C4-2B (cell line): ENCODE data around the gene RPL6.
"Not testable (repeated sequence)": the region's sequence is repeated elsewhere in the genome, so short reads cannot be mapped to it uniquely, and the experiment has no call there.

ENCODE experiments used
- H3K27ac ChIP-seq: fragments of 450-650 bp; 2 replicates; pipeline ENCODE4 v1.5.1; 2017
- CTCF ChIP-seq: fragments of 450-650 bp; conservative IDR thresholded peaks from 2 replicates; pipeline ENCODE4 v1.5.1; 2017; ENCODE audit warnings: mild to moderate bottlenecking
- ZFX ChIP-seq: fragments of 450-650 bp; IDR thresholded peaks from 2 replicates; pipeline ENCODE4 v1.6.1; 2017

Gene RPL6

DNA sequence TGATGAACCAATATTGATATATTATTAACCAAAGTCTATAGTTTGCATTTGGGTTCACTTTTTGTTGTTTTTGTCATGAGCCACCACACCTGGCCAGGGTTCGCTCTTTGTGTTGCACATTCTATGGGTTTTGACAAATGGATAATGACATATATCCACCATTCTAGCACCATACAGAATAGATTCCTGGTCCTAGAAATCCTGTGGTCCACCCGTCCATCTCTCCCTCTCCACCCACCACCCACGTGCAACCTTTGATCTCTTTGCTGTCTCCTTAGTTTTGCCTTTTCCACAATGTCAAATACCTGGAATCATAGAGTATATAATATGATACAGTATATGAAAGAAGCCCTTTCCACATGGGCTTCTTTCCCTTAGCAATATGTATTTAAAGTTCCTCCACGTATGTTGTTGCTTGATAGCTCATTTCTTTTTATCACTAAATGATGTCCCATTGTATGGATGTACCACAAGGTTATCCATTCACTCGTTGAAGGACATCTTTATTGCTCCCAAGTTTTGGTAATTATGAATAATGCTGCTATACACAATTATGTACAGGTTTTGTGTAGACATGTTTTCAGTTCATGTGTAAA is 7.4 kb downstream of the RPL6 start:
- no peak overlapping the region for H3K27ac ChIP-seq
- TF ChIP-seq CTCF (no peak), ZFX (no peak)

DNA sequence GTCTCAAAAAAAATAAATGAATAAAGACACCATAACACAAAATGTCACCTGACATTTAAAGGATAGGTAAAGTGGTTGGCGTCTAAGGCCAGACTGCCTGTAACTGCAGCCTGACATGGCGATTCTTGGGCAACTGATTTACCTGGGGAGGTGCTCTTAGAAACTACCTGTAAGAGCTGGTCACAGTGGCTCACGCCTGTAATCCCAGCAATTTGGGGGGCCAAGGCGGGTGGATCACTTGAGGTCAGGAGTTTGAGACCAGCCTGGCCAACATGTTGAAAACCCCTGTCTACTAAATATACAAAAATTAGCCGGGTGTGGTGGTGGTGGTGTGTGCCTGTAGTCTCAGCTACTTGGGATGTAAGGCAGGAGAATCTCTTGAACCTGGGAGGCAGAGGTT is 8.4 kb downstream of the RPL6 start:
- TF ChIP-seq CTCF: no peak
- no peak for TF ChIP-seq ZFX
- H3K27ac ChIP-seq: no peak overlapping the region

DNA sequence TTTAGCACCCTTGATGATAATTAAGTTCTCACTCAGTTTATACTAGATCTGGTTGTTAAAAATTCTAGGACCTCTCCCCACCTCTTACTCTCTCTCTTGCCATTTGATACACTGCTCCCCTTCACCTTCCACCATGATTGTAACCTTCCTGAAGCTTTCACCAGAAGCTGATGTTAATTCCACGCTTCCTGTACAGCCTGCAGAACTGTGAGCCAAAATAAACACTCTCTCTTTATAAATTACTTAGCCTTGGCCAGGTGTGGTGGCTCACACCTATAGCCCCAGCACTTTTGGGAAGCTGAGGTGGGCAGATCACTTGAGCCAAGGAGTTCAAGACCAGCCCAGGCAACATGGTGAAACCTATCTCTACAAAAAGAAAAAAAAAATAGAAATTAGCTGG is 16.1 kb downstream of the RPL6 start:
- no peak for TF ChIP-seq ZFX
- no peak for TF ChIP-seq CTCF
- H3K27ac ChIP-seq: no peak overlapping the region

DNA sequence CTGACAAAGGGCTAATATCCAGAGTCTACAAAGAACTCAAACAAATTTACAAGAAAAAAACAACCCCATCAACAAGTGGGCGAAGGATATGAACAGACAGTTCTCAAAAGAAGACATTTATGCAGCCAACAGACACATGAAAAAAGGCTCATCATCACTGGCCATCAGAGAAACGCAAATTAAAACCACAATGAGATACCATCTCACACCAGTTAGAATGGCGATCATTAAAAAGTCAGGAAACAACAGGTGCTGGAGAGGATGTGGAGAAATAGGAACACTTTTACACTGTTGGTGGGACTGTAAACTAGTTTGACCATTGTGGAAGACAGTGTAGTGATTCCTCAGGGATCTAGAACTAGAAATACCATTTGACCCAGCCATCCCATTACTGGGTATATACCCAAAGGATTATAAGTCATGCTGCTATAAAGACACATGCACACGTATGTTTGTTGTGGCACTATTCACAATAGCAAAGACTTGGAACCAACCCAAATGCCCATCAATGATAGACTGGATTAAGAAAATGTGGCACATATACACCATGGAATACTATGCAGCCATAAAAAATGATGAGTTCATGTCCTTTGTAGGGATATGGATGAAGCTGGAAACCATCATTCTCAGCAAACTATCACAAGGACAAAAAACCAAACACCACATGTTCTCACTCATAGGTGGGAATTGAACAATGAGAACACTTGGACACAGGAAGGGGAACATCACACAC is 19.3 kb downstream of the RPL6 start:
- H3K27ac ChIP-seq: not testable (repeated sequence)

GRCh38 chr12:112389228-112389627 is 20.2 kb downstream of the RPL6 start:
- TF ChIP-seq CTCF: no peak
- no peak for TF ChIP-seq ZFX
- H3K27ac ChIP-seq: no peak overlapping the region

- no peak overlapping the region for H3K27ac ChIP-seq
- no peak for TF ChIP-seq ZFX
Observed at GRCh38 chr12:112386726-112387125, 22.7 kb downstream of the RPL6 start.

DNA sequence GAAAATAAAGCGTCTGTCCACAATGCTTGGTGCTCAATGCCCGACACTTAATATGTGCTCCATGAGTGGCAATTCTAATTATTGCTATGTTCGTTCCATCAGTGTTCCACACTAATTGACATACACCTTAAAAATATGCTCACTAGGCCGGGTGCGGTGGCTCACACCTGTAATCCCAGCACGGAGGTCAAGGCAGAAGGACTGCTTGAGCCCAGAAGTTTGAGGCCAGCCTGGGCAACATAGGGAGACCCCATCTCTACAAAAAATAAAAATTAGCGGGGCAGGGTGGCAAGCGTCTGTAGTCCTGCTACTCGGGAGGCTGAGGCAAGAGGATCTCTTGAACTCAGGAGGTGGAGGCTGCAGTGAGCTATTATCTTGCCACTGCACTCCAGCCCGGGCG is 26.5 kb downstream of the RPL6 start:
- H3K27ac ChIP-seq: peak overlapping the region; percentile 90
- no peak for TF ChIP-seq ZFX

- peak within 1 kb of the TSS; percentile 90 for H3K27ac ChIP-seq
- TF ChIP-seq CTCF: no peak
- TF ChIP-seq ZFX: peak; percentile 50
Observed at GRCh38 chr12:112381883-112382796, 27.3 kb downstream of the RPL6 start, which contains the start of gene HECTD4. HECTD4 (minus strand) TSS chr12:112382431; CDS start chr12:112382128, 303 bp downstream.
